Nephron (organoid): ENCODE data around the gene CPNE2.
A peak's percentile ranks its signal among the peaks of the same experiment; 100 is the strongest.

Experiments
- H3K27ac Mint-ChIP-seq, 3 experiments: 2 replicates each; pipeline ENCODE4 v1.8.0; 2020; ENCODE audit warnings: mixed read lengths in 3 of 3, mild to moderate bottlenecking in 2 of 3, moderate library complexity in 1 of 3
- H3K27me3 Mint-ChIP-seq: 2 replicates; pipeline ENCODE4 v1.8.0; 2021; ENCODE audit warnings: low read depth, mild to moderate bottlenecking, moderate library complexity, mixed read lengths
- H3K36me3 Mint-ChIP-seq: 2 replicates; pipeline ENCODE4 v1.8.0; 2020; ENCODE audit warnings: low read depth, mixed read lengths
- H3K4me1 Mint-ChIP-seq: 2 replicates; pipeline ENCODE4 v1.8.0; 2020; ENCODE audit warnings: mixed read lengths
- H3K4me3 Mint-ChIP-seq, 3 experiments: 2 replicates each; pipeline ENCODE4 v1.8.0; 2020; ENCODE audit warnings: mild to moderate bottlenecking in 3 of 3, mixed read lengths in 3 of 3, moderate library complexity in 2 of 3
- H3K9me3 Mint-ChIP-seq: 2 replicates; pipeline ENCODE4 v1.8.0; 2020; ENCODE audit warnings: mixed read lengths
- CTCF ChIP-seq, 3 experiments: fragments of 200-600 bp; sonication (generic); IDR thresholded peaks; one replicate each; pipeline ENCODE4 v1.5.0; 2021; ENCODE audit warnings: antibody characterized with exemption in 3 of 3; ENCODE audit not compliant: unreplicated experiment in 3 of 3

Gene CPNE2

GRCh38 chr16:57091975-57092785 lies at the start of gene CPNE2:
CPNE2 (plus strand) TSS chr16:57092583; CDS start chr16:57110743, 18,160 bp downstream.
- Mint-ChIP-seq H3K36me3 (no peaks in the 10 kb centered on the region), H3K4me1 (peaks cover 8% of the 10 kb centered on the region), H3K9me3 (no peaks in the 10 kb centered on the region), H3K27ac (peak within 1 kb of the TSS; percentile 9 to 31 (median 22)), H3K27me3 (peaks cover 42% of the 10 kb centered on the region), H3K4me3 (peak within 1 kb of the TSS; percentile 86 to 88 (median 86))
- no peak for TF ChIP-seq CTCF (IDR thresholded peaks at IDR 0.05; ENCODE audit: unreplicated experiment in 3 of 3)

- peaks cover 6% of the 10 kb centered on the region for H3K27me3 Mint-ChIP-seq
- no peak for TF ChIP-seq CTCF (IDR thresholded peaks at IDR 0.05; ENCODE audit: unreplicated experiment in 3 of 3)
- H3K27ac Mint-ChIP-seq: no peak overlapping the region
- H3K4me3 Mint-ChIP-seq: no peak overlapping the region
- peaks cover 8% of the 10 kb centered on the region for H3K9me3 Mint-ChIP-seq
- H3K36me3 Mint-ChIP-seq: peaks cover 4% of the 10 kb centered on the region
- peaks cover 31% of the 10 kb centered on the region for H3K4me1 Mint-ChIP-seq
Observed at GRCh38 chr16:57043248-57043647, 49.1 kb upstream of the CPNE2 start.

GRCh38 chr16:57044931-57045693 lies 47.3 kb upstream of the CPNE2 start:
- H3K27me3 Mint-ChIP-seq: peaks cover 6% of the 10 kb centered on the region

GRCh38 chr16:57045694-57046381 lies 46.5 kb upstream of the CPNE2 start:
- H3K27ac Mint-ChIP-seq: peak overlapping the region in 1 of 3 experiments; percentile 32
- peaks cover 4% of the 10 kb centered on the region for H3K36me3 Mint-ChIP-seq
- peaks cover 18% of the 10 kb centered on the region for H3K4me1 Mint-ChIP-seq
- peaks cover 3% of the 10 kb centered on the region for H3K9me3 Mint-ChIP-seq
- TF ChIP-seq CTCF (IDR thresholded peaks at IDR 0.05; ENCODE audit: unreplicated experiment in 3 of 3): peak; percentile 64 to 68 (median 64)
- peaks cover 6% of the 10 kb centered on the region for H3K27me3 Mint-ChIP-seq
- H3K4me3 Mint-ChIP-seq: peak overlapping the region in 2 of 3 experiments; percentile 2

More at GRCh38 chr16:57044931-57045693, 47.3 kb upstream of the CPNE2 start:
- Mint-ChIP-seq H3K4me3 (peak overlapping the region in 1 of 3 experiments; percentile 2), H3K36me3 (peaks cover 4% of the 10 kb centered on the region), H3K4me1 (peaks cover 22% of the 10 kb centered on the region), H3K9me3 (peaks cover 6% of the 10 kb centered on the region), H3K27ac (peak overlapping the region in 1 of 3 experiments; percentile 32)
- no peak for TF ChIP-seq CTCF (IDR thresholded peaks at IDR 0.05; ENCODE audit: unreplicated experiment in 3 of 3)

- H3K4me3 Mint-ChIP-seq: no peak overlapping the region
- H3K27me3 Mint-ChIP-seq: peaks cover 6% of the 10 kb centered on the region
- H3K9me3 Mint-ChIP-seq: no peaks in the 10 kb centered on the region
- H3K4me1 Mint-ChIP-seq: peaks cover 8% of the 10 kb centered on the region
- H3K36me3 Mint-ChIP-seq: no peaks in the 10 kb centered on the region
- no peak overlapping the region for H3K27ac Mint-ChIP-seq
- no peak for TF ChIP-seq CTCF (IDR thresholded peaks at IDR 0.05; ENCODE audit: unreplicated experiment in 3 of 3)
Observed at GRCh38 chr16:57048095-57048494, 44.3 kb upstream of the CPNE2 start.
